Hematopoietic multipotent progenitor cell treated with erythropoietin and hydrocortisone succinate and interleukin-3 and kit ligand, for 4 days (in vitro differentiated cells): Measurements from ENCODE around the gene CDKN1C.
"Not testable (repeated sequence)": the region's sequence is repeated elsewhere in the genome, so short reads cannot be mapped to it uniquely, and the experiment has no call there.

Experiments used
- DNase-seq: peaks from one replicate; pipeline ENCODE4 v3.0.0-alpha.2; 2015

Gene CDKN1C

GRCh38 chr11:2922655-2923054 is 37.1 kb upstream of the CDKN1C start:
- no peak for DNase-seq

- no peak for DNase-seq
Measured at GRCh38 chr11:2921742-2922493, 36.3 kb upstream of the CDKN1C start.

GRCh38 chr11:2921261-2921660 is 35.7 kb upstream of the CDKN1C start:
- DNase-seq: no peak

- no peak for DNase-seq
Measured at GRCh38 chr11:2920343-2920742, 34.8 kb upstream of the CDKN1C start.

- DNase-seq: no peak
Measured at GRCh38 chr11:2919837-2920236, 34.3 kb upstream of the CDKN1C start.

GRCh38 chr11:2919188-2919587 is 33.6 kb upstream of the CDKN1C start:
- DNase-seq: no peak

GRCh38 chr11:2917842-2918490 is 32.4 kb upstream of the CDKN1C start:
- DNase-seq: no peak

- no peak for DNase-seq
Measured at GRCh38 chr11:2916892-2917645, 31.5 kb upstream of the CDKN1C start.

GRCh38 chr11:2916114-2916891 is 30.7 kb upstream of the CDKN1C start:
- DNase-seq: no peak

GRCh38 chr11:2915473-2915872 is 29.9 kb upstream of the CDKN1C start:
- DNase-seq: no peak

GRCh38 chr11:2914455-2915195 is 29.1 kb upstream of the CDKN1C start:
- peak; percentile 63 for DNase-seq

- no peak for DNase-seq
Measured at GRCh38 chr11:2913776-2914175, 28.2 kb upstream of the CDKN1C start.

GRCh38 chr11:2913019-2913431 is 27.4 kb upstream of the CDKN1C start:
- DNase-seq: no peak

GRCh38 chr11:2912498-2912897 is 26.9 kb upstream of the CDKN1C start:
- no peak for DNase-seq

GRCh38 chr11:2911785-2912391 is 26.3 kb upstream of the CDKN1C start:
- DNase-seq: no peak

- DNase-seq: no peak
Measured at GRCh38 chr11:2911088-2911784, 25.7 kb upstream of the CDKN1C start.

- DNase-seq: no peak
Measured at GRCh38 chr11:2910401-2910955, 24.9 kb upstream of the CDKN1C start.

- no peak for DNase-seq
Measured at GRCh38 chr11:2909133-2909902, 23.7 kb upstream of the CDKN1C start.

- no peak for DNase-seq
Measured at GRCh38 chr11:2908130-2908529, 22.6 kb upstream of the CDKN1C start.

GRCh38 chr11:2905299-2905698 is 19.7 kb upstream of the CDKN1C start:
- not testable (repeated sequence) for DNase-seq
